Astrocyte (in vitro differentiated cells and primary cell): ENCODE measurements around the gene KLF2. TPM values are rescaled to one million over a fixed set of nuclear protein-coding genes. Genes with fewer than 3 reads are reported as not detected.

Source experiments
- DNase-seq: peaks from one replicate; pipeline ENCODE4 v3.0.0-alpha.2; 2010; ENCODE audit warnings: low read depth
- FAIRE-seq: peaks from 2 replicates; lab custom pipeline; 2011; peaks lifted over from hg19 to GRCh38; lab: Jason Lieb, UNC
- H2AFZ ChIP-seq: 2 replicates; pipeline ENCODE4 v1.6.0; 2012; ENCODE audit warnings: low read depth, low read length, inconsistent platforms
- H3K27ac ChIP-seq: 2 replicates; pipeline ENCODE4 v1.5.1; 2011; ENCODE audit warnings: low read depth, low read length, inconsistent platforms
- H3K27me3 ChIP-seq: 2 replicates; pipeline ENCODE4 v1.6.0; 2011; ENCODE audit warnings: low read length, inconsistent platforms; ENCODE audit not compliant: insufficient read depth
- H3K36me3 ChIP-seq: 2 replicates; pipeline ENCODE4 v1.5.1; 2011; ENCODE audit warnings: low read length, inconsistent platforms; ENCODE audit not compliant: insufficient read depth
- H3K4me1 ChIP-seq: 2 replicates; pipeline ENCODE4 v1.5.1; 2011; ENCODE audit warnings: low read length, inconsistent platforms; ENCODE audit not compliant: insufficient read depth
- H3K4me2 ChIP-seq: 2 replicates; pipeline ENCODE4 v1.6.0; 2012; ENCODE audit warnings: low read length, inconsistent platforms
- H3K4me3 ChIP-seq: 2 replicates; pipeline ENCODE4 v1.5.1; 2011; ENCODE audit warnings: low read depth, mild to moderate bottlenecking, low read length, inconsistent platforms; ENCODE audit not compliant: insufficient read depth
- H3K79me2 ChIP-seq: 2 replicates; pipeline ENCODE4 v1.6.0; 2012; ENCODE audit warnings: mild to moderate bottlenecking, low read length, inconsistent platforms; ENCODE audit not compliant: insufficient read depth
- H3K9ac ChIP-seq: 2 replicates; pipeline ENCODE4 v1.6.0; 2012; ENCODE audit warnings: mild to moderate bottlenecking, low read length, inconsistent platforms
- H3K9me3 ChIP-seq: 2 replicates; pipeline ENCODE4 v1.5.1; 2012; ENCODE audit warnings: low read depth, mild to moderate bottlenecking, low read length, inconsistent platforms; ENCODE audit not compliant: insufficient read depth
- H4K20me1 ChIP-seq: 2 replicates; pipeline ENCODE4 v1.6.0; 2012; ENCODE audit warnings: low read length, inconsistent platforms; ENCODE audit not compliant: insufficient read depth
- H3K27ac Mint-ChIP-seq: one replicate; pipeline ENCODE4 v1.8.0; 2021; ENCODE audit warnings: mild to moderate bottlenecking, mixed read lengths; ENCODE audit not compliant: unreplicated experiment
- H3K27me3 Mint-ChIP-seq: one replicate; pipeline ENCODE4 v1.8.0; 2021; ENCODE audit warnings: low read depth, mixed read lengths; ENCODE audit not compliant: unreplicated experiment
- H3K36me3 Mint-ChIP-seq: one replicate; pipeline ENCODE4 v1.8.0; 2021; ENCODE audit warnings: low read depth, mixed read lengths; ENCODE audit not compliant: unreplicated experiment
- H3K4me1 Mint-ChIP-seq: one replicate; pipeline ENCODE4 v1.8.0; 2021; ENCODE audit warnings: low read depth, mixed read lengths; ENCODE audit not compliant: unreplicated experiment
- H3K4me3 Mint-ChIP-seq: one replicate; pipeline ENCODE4 v1.8.0; 2021; ENCODE audit warnings: mild to moderate bottlenecking, moderate library complexity, mixed read lengths; ENCODE audit not compliant: unreplicated experiment
- H3K9me3 Mint-ChIP-seq: one replicate; pipeline ENCODE4 v1.8.0; 2021; ENCODE audit warnings: mild to moderate bottlenecking, mixed read lengths; ENCODE audit not compliant: unreplicated experiment
- CTCF ChIP-seq: IDR thresholded peaks from 2 replicates; pipeline ENCODE4 v1.5.1; 2011; ENCODE audit warnings: low read depth, mild to moderate bottlenecking, inconsistent platforms, low read length, moderate library complexity; ENCODE audit not compliant: insufficient read depth
- EZH2 ChIP-seq: IDR thresholded peaks from 2 replicates; pipeline ENCODE4 v1.6.1; 2012; ENCODE audit warnings: mild to moderate bottlenecking, low read length, inconsistent platforms; ENCODE audit not compliant: insufficient read depth
- total RNA-seq: library from RNA; stranded (reverse); gene quantifications from 2 replicates; pipeline ENCODE4 v1.2.1, GENCODE V29; 2021

KLF2 gene
- total RNA-seq, 1 donor from 2014 or later: 1.9 TPM

- Mint-ChIP-seq H3K27me3 (no peaks in the 10 kb centered on the region), H3K36me3 (peaks cover 5% of the 10 kb centered on the region), H3K4me1 (peaks cover 3% of the 10 kb centered on the region), H3K4me3 (no peak overlapping the region), H3K9me3 (no peaks in the 10 kb centered on the region), H3K27ac (no peak overlapping the region)
- no peak overlapping the region for H2AFZ ChIP-seq
- no peaks in the 10 kb centered on the region for H3K36me3 ChIP-seq
- H3K4me3 ChIP-seq: no peak overlapping the region
- no peaks in the 10 kb centered on the region for H3K27me3 ChIP-seq
- no peak overlapping the region for H3K4me2 ChIP-seq
- peaks cover 3% of the 10 kb centered on the region for H3K4me1 ChIP-seq
- FAIRE-seq: no peak
- no peaks in the 10 kb centered on the region for H3K79me2 ChIP-seq
- peaks cover 29% of the 10 kb centered on the region for H4K20me1 ChIP-seq
- no peak for DNase-seq
- H3K27ac ChIP-seq: no peak overlapping the region
- TF ChIP-seq CTCF (no peak), EZH2 (no peak)
- H3K9ac ChIP-seq: no peak overlapping the region
- H3K9me3 ChIP-seq: no peaks in the 10 kb centered on the region
Observed at GRCh38 chr19:16368385-16369305, 44.0 kb downstream of the KLF2 start.

GRCh38 chr19:16369306-16369663 lies 44.7 kb downstream of the KLF2 start:
- Histone ChIP-seq H4K20me1 (peaks cover 35% of the 10 kb centered on the region), H3K4me1 (peaks cover 8% of the 10 kb centered on the region), H3K79me2 (no peaks in the 10 kb centered on the region), H2AFZ (no peak overlapping the region), H3K27ac (no peak overlapping the region), H3K4me2 (no peak overlapping the region), H3K27me3 (no peaks in the 10 kb centered on the region), H3K9me3 (no peaks in the 10 kb centered on the region), H3K4me3 (no peak overlapping the region), H3K36me3 (no peaks in the 10 kb centered on the region), H3K9ac (no peak overlapping the region)
- H3K27me3 Mint-ChIP-seq: no peaks in the 10 kb centered on the region
- H3K4me3 Mint-ChIP-seq: no peak overlapping the region
- no peak overlapping the region for H3K27ac Mint-ChIP-seq
- peaks cover 9% of the 10 kb centered on the region for H3K36me3 Mint-ChIP-seq
- TF ChIP-seq CTCF: no peak
- TF ChIP-seq EZH2: no peak
- FAIRE-seq (no peak), DNase-seq (no peak)
- peaks cover 8% of the 10 kb centered on the region for H3K4me1 Mint-ChIP-seq
- H3K9me3 Mint-ChIP-seq: no peaks in the 10 kb centered on the region
